Activated gamma-delta T cell treated with Interleukin-2 at 50 U/mL for 16 hours (primary cell): ENCODE measurements around the gene EIF4G3.
"Not testable (repeated sequence)": the region's sequence is repeated elsewhere in the genome, so short reads cannot be mapped to it uniquely, and the experiment has no call there.

ENCODE experiments used
- DNase-seq: peaks from one replicate; pipeline ENCODE4 v3.0.0-alpha.2; 2020

EIF4G3 gene

GRCh38 chr1:20928146-20928545 lies 248.6 kb downstream of the EIF4G3 start:
- DNase-seq, result no peak

DNA sequence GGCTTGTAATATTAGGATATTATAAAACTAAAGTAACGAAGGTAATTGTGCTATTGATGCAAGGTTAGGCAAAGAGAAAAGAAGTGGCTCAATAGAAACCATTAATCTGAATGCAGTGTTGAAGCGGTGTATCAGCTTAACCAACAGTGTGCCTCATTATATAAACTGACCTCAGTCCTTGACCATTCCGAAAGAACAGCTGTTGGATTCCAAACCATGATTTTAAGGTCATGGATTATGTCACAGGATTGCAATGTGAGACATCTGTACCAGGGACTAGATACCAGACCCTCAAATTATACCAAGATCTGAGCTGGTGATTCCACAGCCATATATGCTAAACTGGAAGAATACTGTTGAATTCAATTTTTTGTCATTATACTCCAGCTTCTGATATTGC lies 255.4 kb downstream of the EIF4G3 start:
- no peak for DNase-seq

- no peak for DNase-seq
These were observed 263.5 kb downstream of the EIF4G3 start for GRCh38 chr1:20913242-20913641.

DNA sequence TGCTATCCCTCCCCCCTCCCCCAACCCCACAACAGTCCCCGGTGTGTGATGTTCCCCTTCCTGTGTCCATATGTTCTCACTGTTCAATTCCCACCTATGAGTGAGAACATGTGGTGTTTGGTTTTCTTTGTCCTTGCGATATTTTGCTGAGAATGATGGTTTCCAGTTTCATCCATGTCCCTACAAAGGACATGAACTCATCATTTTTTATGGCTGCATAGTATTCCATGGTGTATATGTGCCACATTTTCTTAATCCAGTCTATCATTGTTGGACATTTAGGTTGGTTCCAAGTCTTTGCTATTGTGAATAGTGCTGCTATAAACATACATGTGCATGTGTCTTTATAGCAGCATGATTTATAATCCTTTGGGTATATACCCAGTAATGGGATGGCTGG lies 269.2 kb downstream of the EIF4G3 start:
- not testable (repeated sequence) for DNase-seq

GRCh38 chr1:20903437-20903836 lies 273.3 kb downstream of the EIF4G3 start:
- no peak for DNase-seq

DNA sequence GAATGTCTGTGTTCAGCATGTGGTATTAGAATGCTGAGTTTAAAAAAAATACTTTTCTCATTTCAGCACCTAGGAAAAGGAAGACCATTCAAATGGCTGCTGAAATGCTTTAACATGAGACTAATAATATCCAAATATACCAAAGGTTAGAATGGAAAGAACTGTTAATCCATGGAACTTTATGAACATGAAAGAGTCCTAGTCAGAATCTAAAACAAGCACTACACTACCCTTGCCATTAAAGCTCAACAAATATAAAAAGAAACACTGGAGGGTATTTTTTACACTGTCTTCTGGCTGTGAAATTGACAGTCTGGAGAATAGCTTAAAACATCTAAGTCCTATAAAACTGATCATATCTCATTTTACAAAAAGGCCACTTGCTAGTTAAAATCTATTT lies 276.6 kb downstream of the EIF4G3 start:
- DNase-seq, result no peak

DNA sequence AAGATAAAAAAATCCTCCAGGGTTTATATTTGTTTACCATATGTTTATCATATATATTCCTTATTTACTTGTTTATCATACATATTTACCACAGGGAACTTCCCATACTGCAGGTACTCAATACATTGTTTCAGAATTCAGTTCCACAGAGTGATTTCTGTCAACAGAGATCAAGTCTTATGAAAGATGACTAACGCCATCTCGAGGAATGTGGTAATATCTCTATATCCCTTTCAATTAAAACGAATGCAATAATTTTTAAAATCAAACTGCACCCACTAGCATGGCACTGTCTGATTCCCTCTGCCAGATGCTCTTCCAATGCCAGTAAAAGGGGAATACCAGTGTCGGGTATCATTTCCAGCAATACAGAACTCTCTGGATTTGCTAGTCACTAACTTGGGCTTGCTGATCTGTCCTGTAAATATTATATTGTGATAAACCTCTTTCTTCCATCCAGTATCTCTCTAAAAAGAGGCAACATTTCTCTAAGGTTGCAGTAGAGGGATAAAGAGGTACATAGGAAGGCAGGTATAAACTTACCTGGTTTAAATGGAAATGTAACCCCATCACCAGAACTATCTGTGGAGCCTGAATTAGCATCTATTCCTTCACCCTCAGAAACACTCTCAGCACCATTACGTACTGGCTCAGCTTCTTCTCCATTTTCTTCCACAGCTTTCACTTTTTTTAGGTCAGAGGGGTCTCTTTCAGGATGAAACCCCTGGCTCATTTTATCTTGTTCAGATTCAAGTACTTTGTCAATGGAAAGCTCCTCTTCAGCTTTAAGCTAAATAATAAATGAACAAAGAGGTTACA lies 277.3 kb downstream of the EIF4G3 start:
- DNase-seq, result no peak

DNA sequence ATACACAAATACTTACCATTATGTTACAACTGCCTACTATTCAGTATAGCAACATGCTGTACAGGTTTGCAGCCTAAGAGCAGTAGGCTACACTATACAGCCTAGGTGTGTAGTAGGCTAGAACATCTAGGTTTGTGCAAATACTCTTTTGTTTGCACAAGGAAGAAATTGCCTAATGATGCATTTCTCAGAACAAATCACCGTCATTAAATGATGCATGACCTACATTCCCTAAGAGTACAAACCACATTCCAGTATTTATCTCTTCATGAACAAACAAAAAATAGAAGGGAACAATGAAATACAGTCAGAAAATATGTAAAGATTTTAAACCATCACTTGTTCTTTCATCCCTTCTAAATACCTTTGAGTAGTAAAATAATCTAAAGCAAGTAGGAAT lies 279.9 kb downstream of the EIF4G3 start:
- no peak for DNase-seq

GRCh38 chr1:20893931-20894330 lies 282.8 kb downstream of the EIF4G3 start:
- no peak for DNase-seq

GRCh38 chr1:20891091-20891490 lies 285.6 kb downstream of the EIF4G3 start:
- no peak for DNase-seq

GRCh38 chr1:20887246-20887645 lies 289.5 kb downstream of the EIF4G3 start:
- no peak for DNase-seq

- DNase-seq, result no peak
These were observed 291.6 kb downstream of the EIF4G3 start for GRCh38 chr1:20885121-20885520.

- DNase-seq, result no peak
These were observed 292.2 kb downstream of the EIF4G3 start for GRCh38 chr1:20884513-20884912.

GRCh38 chr1:20883766-20884165 lies 292.9 kb downstream of the EIF4G3 start:
- no peak for DNase-seq

DNA sequence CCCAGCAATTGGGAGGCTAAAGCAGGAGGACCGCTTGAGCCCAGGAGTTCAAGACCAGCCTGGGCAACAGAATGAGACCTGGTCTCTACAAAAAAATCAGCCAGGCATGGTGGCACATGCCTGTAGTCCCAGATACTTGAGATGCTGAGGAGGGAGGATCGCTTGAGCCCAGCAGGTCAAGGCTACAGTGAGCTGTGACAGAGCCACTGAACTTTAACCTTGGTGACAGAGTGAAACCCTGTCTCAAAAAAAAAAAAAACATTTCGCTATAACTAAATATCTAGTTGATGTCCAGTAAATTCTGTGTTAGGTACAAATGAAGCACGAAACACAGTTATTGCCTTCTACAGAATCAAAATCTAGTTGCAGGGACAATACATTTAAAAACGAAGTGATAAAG lies 293.9 kb downstream of the EIF4G3 start:
- DNase-seq, result no peak

DNA sequence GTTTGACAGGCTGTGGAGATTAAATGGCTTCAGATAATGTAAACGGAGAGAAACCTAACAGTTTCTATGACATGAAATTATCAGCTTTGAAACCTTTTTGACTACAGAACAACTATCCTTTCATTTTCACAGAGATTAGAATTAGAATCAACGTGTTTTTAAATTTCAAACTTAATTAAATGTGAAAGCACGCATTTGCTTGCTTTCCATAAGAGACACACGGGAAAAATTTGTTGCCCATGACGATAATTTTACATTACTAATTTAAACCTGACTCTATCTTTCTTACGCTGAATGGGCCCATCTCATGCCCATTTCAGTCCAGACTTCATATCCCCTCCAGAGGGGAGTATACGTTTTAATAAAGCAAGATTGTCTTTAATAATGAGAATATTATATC lies 297.9 kb downstream of the EIF4G3 start:
- DNase-seq, result no peak

DNA sequence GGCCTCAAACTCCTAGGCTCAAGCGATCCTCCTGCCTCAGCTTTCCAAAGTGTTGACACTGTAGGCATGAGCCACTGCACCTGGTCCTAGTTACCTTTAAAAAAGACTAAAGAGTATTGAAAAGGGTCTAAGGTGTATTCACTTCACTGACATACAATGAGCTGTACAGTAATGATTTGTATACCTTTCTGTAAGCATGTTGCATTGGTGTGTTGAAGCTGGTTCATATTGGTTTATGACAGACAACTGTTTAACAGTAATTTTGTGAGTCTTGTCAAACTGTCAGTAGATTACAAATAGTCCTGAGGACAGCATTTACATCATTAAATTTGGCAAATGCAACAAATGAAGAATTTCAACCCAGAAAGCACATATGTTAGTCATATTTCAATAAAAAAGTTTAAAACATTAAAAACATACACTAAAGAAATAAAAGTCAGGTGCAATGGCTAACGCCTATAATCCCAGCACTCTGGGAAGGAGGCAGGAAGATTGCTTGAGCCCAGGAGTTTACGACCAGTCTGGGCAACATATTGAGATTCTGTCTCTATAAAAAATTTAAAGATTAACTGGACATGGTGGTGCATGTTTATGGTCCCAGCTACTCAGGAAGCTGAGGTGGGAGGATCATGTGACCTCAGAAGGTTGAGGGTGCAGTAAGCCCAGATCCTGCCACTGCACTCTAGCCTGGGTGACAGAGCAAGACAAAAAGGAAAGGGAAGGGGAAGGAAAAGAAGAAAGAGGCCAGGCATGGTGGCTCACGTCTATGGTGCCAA lies 301.3 kb downstream of the EIF4G3 start:
- no peak for DNase-seq

GRCh38 chr1:20873311-20873710 lies 303.4 kb downstream of the EIF4G3 start:
- no peak for DNase-seq

DNA sequence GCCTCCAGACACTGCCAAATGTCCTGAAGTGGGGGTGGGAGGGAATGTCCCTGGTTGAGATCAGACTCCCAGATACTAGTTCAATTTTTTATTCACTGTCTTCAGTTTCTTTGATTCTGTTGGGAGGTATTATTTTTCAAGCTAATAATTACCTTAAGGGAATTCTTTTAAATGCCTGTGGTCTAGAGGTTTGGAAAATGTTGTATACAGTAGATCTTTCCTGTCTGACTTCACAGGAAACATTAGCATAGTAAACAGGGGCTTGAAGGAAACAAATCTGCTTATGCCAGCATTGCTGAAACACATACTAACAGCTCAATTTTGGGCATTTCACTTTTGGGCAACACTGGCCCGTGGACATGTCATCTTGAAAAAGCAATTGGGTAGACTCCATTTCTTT lies 305.3 kb downstream of the EIF4G3 start:
- DNase-seq, result no peak

DNA sequence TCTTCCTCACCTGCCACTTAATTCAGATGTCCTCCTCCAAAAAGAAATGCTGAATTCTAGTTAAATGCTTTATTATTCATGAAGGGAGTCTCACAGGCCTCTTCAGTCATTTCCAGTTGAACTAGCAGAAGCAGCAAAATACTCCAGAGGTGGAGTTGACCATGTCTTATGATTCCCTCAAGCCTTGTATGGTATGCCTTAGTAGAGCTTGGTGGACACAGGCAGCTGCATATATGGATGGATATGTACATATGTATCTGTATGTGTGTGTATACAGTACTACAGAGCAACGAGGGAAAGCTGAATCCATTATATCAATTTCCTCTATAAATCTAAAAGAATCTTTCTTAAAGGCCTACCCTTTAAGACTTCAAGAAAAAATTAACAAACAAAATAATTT lies 306.0 kb downstream of the EIF4G3 start:
- no peak for DNase-seq

GRCh38 chr1:20868263-20868662 lies 308.4 kb downstream of the EIF4G3 start:
- no peak for DNase-seq

GRCh38 chr1:20867847-20868246 lies 308.9 kb downstream of the EIF4G3 start:
- no peak for DNase-seq

DNA sequence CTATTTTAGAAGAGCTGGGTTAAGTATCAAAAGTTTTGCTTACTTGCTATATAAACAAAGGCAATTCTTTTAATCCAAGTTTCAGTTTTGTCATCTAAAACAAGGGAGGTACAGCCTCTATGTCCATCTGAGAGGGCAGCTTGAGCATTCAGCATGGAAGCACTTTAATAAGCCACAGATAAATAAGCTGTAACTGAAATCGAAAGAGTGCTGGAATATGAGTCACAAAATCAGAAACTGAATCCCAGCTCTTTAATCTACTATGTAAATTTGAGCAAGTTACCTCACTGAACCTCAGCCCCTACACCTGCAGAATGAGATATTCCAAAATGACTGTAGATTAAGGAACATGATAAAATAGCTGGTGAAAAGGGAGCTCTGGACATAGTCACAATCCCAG lies 309.6 kb downstream of the EIF4G3 start:
- no peak for DNase-seq

- no peak for DNase-seq
These were observed 311.7 kb downstream of the EIF4G3 start for GRCh38 chr1:20865001-20865400.
